Measurements from ENCODE around the gene ASIC4.

GRCh38 chr2:219483451-219484342, 30.6 kb upstream of the ASIC4 start:
- TF ChIP-seq TCF7L2 (IDR thresholded peaks at IDR 0.05; ENCODE audit: borderline replicate concordance, extremely low read depth, insufficient read depth, insufficient read length) (no peak), EGR1 (IDR thresholded peaks at IDR 0.05; ENCODE audit: low read depth) (no peak), RAD21 (IDR thresholded peaks at IDR 0.05; ENCODE audit: low read depth) (no peak), YY1 (IDR thresholded peaks at IDR 0.05; ENCODE audit: extremely low read depth, insufficient replicate concordance, low read depth, low read length) (no peak), POLR2A (IDR thresholded peaks at IDR 0.05; ENCODE audit: borderline replicate concordance, extremely low read depth, insufficient read depth, insufficient read length) (no peak)
- TF ChIP-seq, protein P1, sequence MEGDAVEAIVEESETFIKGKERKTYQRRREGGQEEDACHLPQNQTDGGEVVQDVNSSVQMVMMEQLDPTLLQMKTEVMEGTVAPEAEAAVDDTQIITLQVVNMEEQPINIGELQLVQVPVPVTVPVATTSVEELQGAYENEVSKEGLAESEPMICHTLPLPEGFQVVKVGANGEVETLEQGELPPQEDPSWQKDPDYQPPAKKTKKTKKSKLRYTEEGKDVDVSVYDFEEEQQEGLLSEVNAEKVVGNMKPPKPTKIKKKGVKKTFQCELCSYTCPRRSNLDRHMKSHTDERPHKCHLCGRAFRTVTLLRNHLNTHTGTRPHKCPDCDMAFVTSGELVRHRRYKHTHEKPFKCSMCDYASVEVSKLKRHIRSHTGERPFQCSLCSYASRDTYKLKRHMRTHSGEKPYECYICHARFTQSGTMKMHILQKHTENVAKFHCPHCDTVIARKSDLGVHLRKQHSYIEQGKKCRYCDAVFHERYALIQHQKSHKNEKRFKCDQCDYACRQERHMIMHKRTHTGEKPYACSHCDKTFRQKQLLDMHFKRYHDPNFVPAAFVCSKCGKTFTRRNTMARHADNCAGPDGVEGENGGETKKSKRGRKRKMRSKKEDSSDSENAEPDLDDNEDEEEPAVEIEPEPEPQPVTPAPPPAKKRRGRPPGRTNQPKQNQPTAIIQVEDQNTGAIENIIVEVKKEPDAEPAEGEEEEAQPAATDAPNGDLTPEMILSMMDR (IDR thresholded peaks at IDR 0.05 in 2 of 3, conservative IDR thresholded peaks at IDR 0.05 in 1 of 3; ENCODE audit: borderline replicate concordance in 1 of 3, insufficient read depth in 1 of 3, low read depth in 2 of 3, low read length in 2 of 3) = no peak
